ENCODE results near the gene ALOX12B. TPM values are rescaled to one million over a fixed set of nuclear protein-coding genes. Genes with fewer than 3 reads are reported as not detected.

The ALOX12B gene
- not detected for total RNA-seq
- polyA plus RNA-seq, result not detected

DNA sequence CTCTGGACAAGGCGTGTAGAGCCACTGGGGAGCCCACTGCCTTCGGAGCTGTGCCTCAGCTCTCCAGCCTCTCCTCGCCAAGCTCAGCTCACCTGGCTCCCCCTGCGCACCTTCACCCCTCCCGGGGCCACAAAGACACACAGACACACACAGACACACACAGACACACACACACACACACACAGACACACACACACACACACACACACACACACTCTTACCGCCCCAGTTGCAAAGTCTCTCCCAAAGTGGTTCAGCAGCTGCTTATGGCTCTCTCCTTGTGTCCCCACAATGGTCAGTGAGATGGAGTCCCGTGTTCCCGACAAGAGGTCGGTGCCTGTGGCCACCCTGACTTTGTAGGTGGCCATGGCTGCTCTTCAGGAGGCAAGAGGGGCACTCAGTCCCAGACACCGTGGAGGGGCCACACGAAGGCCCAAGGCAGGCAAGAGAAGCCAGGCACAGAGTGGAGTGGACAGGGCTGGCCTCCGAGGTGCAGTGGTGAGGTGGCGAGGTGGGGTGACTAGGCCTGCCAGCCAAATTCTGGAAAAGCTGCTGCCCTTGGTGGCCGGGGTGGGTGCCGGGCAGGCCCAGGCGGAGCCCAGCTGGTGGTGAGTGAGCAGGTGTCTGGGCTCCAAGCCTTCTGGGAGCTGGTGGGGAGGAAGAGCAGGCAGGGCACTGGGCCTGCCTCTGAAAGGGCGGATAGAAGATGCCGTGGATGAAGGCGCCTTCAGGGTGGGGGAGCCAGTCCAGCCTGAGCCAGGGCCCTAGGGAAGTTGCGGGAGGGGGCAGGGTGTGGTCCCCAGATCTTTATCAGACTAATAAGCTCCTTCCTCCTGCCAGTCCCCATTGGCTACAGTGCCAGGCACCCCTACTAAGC, at the start of gene ALOX12B:
TSS of gene ALOX12B (minus strand) at position 642 of the 877 bp plus-strand sequence. CDS start at position 368, 274 bp downstream.
- H3K9me3 ChIP-seq (ENCODE audit: control insufficient read depth in 4 of 4, low read length in 3 of 4), result no peaks in the 10 kb centered on the region
- WGBS, result 84% methylated on average over 20 of the region's 20 CpGs
- TF ChIP-seq JUND (IDR thresholded peaks at IDR 0.05) (no peak), FOXA2 (IDR thresholded peaks at IDR 0.05) (no peak), FOXA1 (IDR thresholded peaks at IDR 0.05) (no peak), GABPA (IDR thresholded peaks at IDR 0.05 in 1 of 2, conservative IDR thresholded peaks at IDR 0.05 in 1 of 2) (no peak), RAD21 (IDR thresholded peaks at IDR 0.05) (no peak), RXRA (IDR thresholded peaks at IDR 0.05) (no peak), TAF1 (conservative IDR thresholded peaks at IDR 0.05) (no peak), HNF4A (conservative IDR thresholded peaks at IDR 0.05) (no peak), YY1 (IDR thresholded peaks at IDR 0.05) (no peak), HNF4G (IDR thresholded peaks at IDR 0.05) (no peak), SP1 (IDR thresholded peaks at IDR 0.05) (no peak), NR2F2 (IDR thresholded peaks at IDR 0.05) (no peak), EGR1 (IDR thresholded peaks at IDR 0.05; ENCODE audit: low read depth in 2 of 2) (no peak)
- TF ChIP-seq, protein P1, sequence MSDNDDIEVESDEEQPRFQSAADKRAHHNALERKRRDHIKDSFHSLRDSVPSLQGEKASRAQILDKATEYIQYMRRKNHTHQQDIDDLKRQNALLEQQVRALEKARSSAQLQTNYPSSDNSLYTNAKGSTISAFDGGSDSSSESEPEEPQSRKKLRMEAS (IDR thresholded peaks at IDR 0.05), result no peak
- TF ChIP-seq, protein P2, sequence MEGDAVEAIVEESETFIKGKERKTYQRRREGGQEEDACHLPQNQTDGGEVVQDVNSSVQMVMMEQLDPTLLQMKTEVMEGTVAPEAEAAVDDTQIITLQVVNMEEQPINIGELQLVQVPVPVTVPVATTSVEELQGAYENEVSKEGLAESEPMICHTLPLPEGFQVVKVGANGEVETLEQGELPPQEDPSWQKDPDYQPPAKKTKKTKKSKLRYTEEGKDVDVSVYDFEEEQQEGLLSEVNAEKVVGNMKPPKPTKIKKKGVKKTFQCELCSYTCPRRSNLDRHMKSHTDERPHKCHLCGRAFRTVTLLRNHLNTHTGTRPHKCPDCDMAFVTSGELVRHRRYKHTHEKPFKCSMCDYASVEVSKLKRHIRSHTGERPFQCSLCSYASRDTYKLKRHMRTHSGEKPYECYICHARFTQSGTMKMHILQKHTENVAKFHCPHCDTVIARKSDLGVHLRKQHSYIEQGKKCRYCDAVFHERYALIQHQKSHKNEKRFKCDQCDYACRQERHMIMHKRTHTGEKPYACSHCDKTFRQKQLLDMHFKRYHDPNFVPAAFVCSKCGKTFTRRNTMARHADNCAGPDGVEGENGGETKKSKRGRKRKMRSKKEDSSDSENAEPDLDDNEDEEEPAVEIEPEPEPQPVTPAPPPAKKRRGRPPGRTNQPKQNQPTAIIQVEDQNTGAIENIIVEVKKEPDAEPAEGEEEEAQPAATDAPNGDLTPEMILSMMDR (IDR thresholded peaks at IDR 0.05; ENCODE audit: low read depth, low read length, missing input control), result no peak
- TF ChIP-seq, protein P3, sequence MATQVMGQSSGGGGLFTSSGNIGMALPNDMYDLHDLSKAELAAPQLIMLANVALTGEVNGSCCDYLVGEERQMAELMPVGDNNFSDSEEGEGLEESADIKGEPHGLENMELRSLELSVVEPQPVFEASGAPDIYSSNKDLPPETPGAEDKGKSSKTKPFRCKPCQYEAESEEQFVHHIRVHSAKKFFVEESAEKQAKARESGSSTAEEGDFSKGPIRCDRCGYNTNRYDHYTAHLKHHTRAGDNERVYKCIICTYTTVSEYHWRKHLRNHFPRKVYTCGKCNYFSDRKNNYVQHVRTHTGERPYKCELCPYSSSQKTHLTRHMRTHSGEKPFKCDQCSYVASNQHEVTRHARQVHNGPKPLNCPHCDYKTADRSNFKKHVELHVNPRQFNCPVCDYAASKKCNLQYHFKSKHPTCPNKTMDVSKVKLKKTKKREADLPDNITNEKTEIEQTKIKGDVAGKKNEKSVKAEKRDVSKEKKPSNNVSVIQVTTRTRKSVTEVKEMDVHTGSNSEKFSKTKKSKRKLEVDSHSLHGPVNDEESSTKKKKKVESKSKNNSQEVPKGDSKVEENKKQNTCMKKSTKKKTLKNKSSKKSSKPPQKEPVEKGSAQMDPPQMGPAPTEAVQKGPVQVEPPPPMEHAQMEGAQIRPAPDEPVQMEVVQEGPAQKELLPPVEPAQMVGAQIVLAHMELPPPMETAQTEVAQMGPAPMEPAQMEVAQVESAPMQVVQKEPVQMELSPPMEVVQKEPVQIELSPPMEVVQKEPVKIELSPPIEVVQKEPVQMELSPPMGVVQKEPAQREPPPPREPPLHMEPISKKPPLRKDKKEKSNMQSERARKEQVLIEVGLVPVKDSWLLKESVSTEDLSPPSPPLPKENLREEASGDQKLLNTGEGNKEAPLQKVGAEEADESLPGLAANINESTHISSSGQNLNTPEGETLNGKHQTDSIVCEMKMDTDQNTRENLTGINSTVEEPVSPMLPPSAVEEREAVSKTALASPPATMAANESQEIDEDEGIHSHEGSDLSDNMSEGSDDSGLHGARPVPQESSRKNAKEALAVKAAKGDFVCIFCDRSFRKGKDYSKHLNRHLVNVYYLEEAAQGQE (IDR thresholded peaks at IDR 0.05), result no peak
- TF ChIP-seq, protein P4, sequence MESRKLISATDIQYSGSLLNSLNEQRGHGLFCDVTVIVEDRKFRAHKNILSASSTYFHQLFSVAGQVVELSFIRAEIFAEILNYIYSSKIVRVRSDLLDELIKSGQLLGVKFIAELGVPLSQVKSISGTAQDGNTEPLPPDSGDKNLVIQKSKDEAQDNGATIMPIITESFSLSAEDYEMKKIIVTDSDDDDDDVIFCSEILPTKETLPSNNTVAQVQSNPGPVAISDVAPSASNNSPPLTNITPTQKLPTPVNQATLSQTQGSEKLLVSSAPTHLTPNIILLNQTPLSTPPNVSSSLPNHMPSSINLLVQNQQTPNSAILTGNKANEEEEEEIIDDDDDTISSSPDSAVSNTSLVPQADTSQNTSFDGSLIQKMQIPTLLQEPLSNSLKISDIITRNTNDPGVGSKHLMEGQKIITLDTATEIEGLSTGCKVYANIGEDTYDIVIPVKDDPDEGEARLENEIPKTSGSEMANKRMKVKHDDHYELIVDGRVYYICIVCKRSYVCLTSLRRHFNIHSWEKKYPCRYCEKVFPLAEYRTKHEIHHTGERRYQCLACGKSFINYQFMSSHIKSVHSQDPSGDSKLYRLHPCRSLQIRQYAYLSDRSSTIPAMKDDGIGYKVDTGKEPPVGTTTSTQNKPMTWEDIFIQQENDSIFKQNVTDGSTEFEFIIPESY (IDR thresholded peaks at IDR 0.05), result no peak
- TF ChIP-seq, protein P5, sequence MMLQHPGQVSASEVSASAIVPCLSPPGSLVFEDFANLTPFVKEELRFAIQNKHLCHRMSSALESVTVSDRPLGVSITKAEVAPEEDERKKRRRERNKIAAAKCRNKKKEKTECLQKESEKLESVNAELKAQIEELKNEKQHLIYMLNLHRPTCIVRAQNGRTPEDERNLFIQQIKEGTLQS (IDR thresholded peaks at IDR 0.05), result no peak
- peaks cover 0 to 13% (median 3%) of the 10 kb centered on the region in 4 donors for H3K27me3 ChIP-seq (ENCODE audit: control insufficient read depth in 4 of 4, insufficient read depth in 4 of 4, low read length in 3 of 4)
- no peaks in the 10 kb centered on the region for H3K36me3 ChIP-seq (ENCODE audit: control insufficient read depth in 4 of 4, insufficient read depth in 3 of 4, low read depth in 1 of 4, low read length in 3 of 4)
- no peak within 1 kb of the TSS for H3K9ac ChIP-seq (ENCODE audit: low read depth in 1 of 2, low read length in 2 of 2)
- no peak within 1 kb of the TSS for H3K27ac ChIP-seq (ENCODE audit: low read depth in 1 of 2, low read length in 2 of 2)
- no peak within 1 kb of the TSS for H3K4me3 ChIP-seq (ENCODE audit: low read depth in 1 of 3, low read length in 3 of 3)
- no peak for DNase-seq (ENCODE audit: low spot score)
- no peaks in the 10 kb centered on the region for H3K4me1 ChIP-seq (ENCODE audit: control insufficient read depth in 4 of 4, insufficient read depth in 4 of 4, low read length in 3 of 4)

Measured in liver (tissue), 9 donors.